ENCODE results near the gene PRCD. TPM values are rescaled to one million over a fixed set of nuclear protein-coding genes. Genes with fewer than 3 reads are reported as not detected.

Gene PRCD
- total and polyA plus RNA-seq, 5 experiments from 2014 or later = 4.0 to 11.4 (median 5.3) TPM

DNA sequence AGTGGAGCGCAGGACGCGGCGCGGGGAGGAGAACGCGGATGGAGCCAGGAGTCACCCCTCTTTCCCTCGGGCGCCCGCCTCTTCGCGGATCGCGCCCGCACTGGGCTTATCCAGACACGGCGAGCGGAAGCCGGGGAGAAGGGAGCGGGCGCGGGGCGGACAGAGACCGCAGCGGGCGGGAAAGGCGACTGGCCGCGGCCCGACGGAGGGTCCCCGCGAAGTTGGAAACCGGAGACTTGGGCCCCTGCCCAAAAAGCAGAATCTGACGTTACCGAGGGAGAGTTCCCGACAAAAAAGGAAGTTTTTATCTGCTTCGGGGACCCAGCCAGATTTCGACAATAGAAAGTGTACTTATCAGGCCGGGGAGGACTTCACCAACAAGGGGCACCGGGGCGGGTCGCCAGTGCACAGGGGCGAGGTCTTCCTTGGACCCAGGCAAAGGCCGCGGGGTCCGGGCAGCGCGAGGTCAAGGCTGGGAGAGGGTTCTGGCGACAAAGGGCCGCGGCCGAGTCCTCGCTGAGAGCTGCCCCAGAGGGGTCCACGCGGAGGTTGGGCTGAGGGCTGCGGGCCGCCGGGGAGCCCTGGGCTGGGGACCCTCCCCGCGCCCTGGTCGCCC, 45.3 kb downstream of the PRCD start:
- Mint-ChIP-seq H3K36me3 (peaks cover 2 to 9% (median 7%) of the 10 kb centered on the region in 3 donors), H3K4me1 (peaks cover 3 to 17% (median 12%) of the 10 kb centered on the region in 4 donors), H3K27ac (no peak overlapping the region), H3K27me3 (peaks cover 30 to 48% (median 37%) of the 10 kb centered on the region in 5 donors), H3K4me3 (peak overlapping the region; percentile 45 to 78 (median 71)), H3K9me3 (peaks cover 0 to 8% (median 2%) of the 10 kb centered on the region in 9 donors)
- DNase-seq (peak in 1 of 10 donors; percentile 25), ATAC-seq (peak; percentile 24 to 35)
- POLR2A ChIA-PET = interaction anchor here (1.1 kb wide), 1 partner anchor 27 kb away, joined by 4 read pairs; no protein-coding TSS in a partner anchor

DNA sequence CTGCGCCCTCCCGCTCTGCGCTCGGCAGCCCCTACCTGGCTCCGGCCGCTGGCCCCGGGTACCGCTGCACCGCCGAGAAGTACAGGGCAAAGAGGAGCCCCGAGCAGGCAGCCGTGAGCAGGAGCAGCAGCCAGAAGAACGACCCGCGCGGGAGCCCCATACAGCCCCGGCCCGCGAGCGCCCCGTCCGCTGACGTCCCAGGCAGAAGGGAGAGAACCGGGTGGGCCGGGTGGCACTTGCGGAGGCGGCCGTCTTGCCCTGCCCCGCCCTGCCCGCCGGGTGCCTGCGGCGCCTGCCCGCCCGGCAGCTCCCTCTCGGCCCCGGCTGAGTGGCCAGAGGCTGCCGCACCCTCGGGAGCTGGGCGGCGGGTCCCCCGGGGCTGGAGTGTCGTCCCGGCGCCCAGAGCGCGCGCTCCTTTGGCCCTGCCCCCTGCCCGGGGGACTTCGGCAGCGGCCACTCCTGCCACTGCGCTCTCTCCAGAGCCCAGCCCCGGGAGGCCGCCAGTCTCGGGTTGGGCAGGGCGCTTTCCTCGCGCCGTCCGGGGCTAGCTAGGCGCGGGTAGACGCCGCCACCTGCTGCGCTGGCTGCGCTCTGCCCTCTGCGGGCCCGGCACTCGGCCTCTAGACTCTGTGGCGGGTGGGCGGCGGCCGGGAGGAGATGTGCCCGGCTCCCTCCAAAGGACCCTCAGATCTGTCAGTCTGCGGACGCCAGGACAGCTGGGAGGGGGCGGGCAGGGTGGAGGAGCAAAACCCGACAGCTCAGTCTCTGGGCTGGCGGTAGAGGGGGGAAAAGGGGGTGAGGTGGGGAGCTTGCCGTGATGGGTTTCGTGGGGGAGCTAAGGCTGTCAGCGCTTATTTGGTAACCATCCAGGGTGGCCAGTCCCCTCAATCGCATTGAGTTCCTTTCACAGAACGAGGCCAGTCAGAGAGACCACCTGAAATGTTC, 46.1 kb downstream of the PRCD start, which contains the start of gene ST6GALNAC2:
TSS of gene ST6GALNAC2 (minus strand) at position 212 of the 945 bp plus-strand sequence. CDS start at position 160, 52 bp downstream.
- peak; percentile 77 to 79 for ATAC-seq
- Mint-ChIP-seq H3K27me3 (peaks cover 30 to 52% (median 39%) of the 10 kb centered on the region in 5 donors), H3K36me3 (peaks cover 2 to 9% (median 7%) of the 10 kb centered on the region in 3 donors), H3K4me1 (peaks cover 3 to 17% (median 12%) of the 10 kb centered on the region in 4 donors), H3K4me3 (peak within 1 kb of the TSS; percentile 45 to 78 (median 71)), H3K9me3 (peaks cover 0 to 8% (median 2%) of the 10 kb centered on the region in 9 donors), H3K27ac (peak within 1 kb of the TSS in 1 of 10 donors; percentile 57)
- POLR2A ChIA-PET = interaction anchor here (0.6 to 0.8 kb wide), 2 partner anchors 85 to 499 kb away, joined by 3 to 4 read pairs; no protein-coding TSS in a partner anchor
- DNase-seq = peak in 6 of 10 donors; percentile 21 to 32 (median 28)

DNA sequence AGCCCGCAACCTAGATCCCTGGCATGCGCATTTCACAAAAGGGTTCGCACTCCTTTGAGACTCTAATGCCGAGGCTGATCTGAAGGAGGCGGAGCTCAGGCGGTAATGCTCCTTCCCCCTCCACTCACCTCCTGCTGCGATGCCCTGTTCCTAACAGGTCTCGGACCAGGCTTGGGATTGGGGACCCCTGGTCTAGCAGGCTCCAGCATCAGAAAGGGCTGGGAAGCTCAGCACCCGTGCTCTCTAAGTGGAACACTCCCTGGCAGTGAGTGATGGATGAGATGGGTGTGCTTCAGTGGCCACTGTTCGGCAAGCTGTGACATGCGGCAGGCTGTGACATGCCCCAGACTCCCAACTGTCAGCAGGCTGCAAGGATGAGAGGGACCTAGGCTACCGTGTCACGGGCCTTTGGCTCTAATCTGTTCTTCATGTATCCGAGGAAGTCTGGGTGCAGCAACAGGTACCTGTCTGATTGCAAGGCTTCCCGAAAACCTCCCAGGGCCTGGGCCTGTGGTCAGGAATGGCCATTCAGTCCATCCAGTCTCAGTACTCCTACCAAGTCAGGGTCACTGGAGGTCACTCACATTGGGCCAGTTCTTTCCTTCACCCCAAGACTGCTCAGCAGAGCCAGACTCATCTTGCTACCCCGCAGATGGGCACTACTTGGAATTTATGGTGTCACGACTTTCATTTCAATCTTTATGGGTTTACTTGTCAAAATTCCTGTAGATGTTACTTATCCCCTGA, 47.1 kb downstream of the PRCD start:
- peaks cover 3 to 17% (median 12%) of the 10 kb centered on the region in 4 donors for H3K4me1 Mint-ChIP-seq
- POLR2A ChIA-PET = no interaction called here
- DNase-seq = no peak
- peaks cover 0 to 8% (median 2%) of the 10 kb centered on the region in 9 donors for H3K9me3 Mint-ChIP-seq
- peak overlapping the region in 9 of 10 donors; percentile 33 to 75 (median 54) for H3K4me3 Mint-ChIP-seq
- no peak for ATAC-seq
- peaks cover 2 to 9% (median 7%) of the 10 kb centered on the region in 3 donors for H3K36me3 Mint-ChIP-seq
- peaks cover 31 to 53% (median 39%) of the 10 kb centered on the region in 5 donors for H3K27me3 Mint-ChIP-seq
- H3K27ac Mint-ChIP-seq = peak overlapping the region in 1 of 10 donors; percentile 61

DNA sequence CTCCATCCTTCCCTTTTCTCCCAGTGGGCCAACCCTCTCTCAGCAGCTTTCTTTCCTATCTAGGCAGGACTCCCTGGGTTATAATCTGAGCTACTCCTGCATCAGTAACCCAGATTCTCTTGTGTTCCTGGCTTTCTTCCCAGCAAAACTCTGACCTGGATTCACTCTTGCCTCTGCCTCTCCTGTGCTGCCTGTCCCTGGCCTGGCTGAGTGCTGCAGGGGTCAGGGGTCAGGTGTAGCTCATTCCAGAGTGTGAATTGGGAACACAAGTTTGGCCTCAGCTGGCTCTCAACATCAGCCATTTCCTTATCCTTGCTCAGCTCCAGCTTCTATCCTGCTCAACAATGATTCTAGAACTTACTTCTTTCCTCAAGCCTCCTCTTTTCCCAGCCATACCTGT, 48.3 kb downstream of the PRCD start:
- H3K4me3 Mint-ChIP-seq = peak overlapping the region in 5 of 10 donors; percentile 1 to 37 (median 19)
- POLR2A ChIA-PET = interaction anchor here (0.5 to 0.7 kb wide), 2 partner anchors 16 to 780 kb away, joined by 4 read pairs; no protein-coding TSS in a partner anchor
- ATAC-seq = no peak

DNA sequence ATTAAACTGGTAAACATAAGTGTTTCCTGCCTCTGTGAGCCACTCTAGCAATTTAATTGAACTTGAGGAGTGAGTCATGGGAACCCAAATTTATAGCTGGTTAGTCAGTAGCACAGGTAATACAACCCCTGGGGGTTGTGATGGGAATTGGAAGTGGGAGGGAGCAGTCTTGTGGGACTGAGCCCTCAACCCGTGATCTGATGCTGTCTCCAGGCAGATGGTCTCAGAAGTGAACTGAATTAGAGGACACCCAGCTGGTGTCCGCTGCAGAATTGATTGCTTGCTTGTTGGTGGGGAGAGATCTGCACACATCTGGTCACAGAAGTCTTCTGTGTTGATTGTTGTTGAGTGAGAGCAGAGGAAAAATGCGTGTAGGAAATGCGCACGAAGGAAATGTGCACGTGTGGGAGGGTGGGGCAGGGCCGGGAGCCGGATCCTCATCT, 53.6 kb downstream of the PRCD start:
- H3K4me1 Mint-ChIP-seq = peaks cover 0 to 3% (median 0%) of the 10 kb centered on the region in 4 donors
- ATAC-seq = no peak
- no peak for DNase-seq
- H3K36me3 Mint-ChIP-seq = peaks cover 0 to 7% (median 4%) of the 10 kb centered on the region in 3 donors
- POLR2A ChIA-PET = no interaction called here
- peaks cover 16 to 36% (median 25%) of the 10 kb centered on the region in 5 donors for H3K27me3 Mint-ChIP-seq
- H3K27ac Mint-ChIP-seq = no peak overlapping the region
- no peak overlapping the region for H3K4me3 Mint-ChIP-seq
- H3K9me3 Mint-ChIP-seq = peaks cover 0 to 7% (median 2%) of the 10 kb centered on the region in 9 donors

More for the DNA sequence above, 48.3 kb downstream of the PRCD start:
- no peak overlapping the region for H3K27ac Mint-ChIP-seq
- peaks cover 0 to 8% (median 2%) of the 10 kb centered on the region in 9 donors for H3K9me3 Mint-ChIP-seq
- DNase-seq = no peak
- H3K4me1 Mint-ChIP-seq = peaks cover 3 to 17% (median 12%) of the 10 kb centered on the region in 4 donors
- H3K36me3 Mint-ChIP-seq = peaks cover 2 to 9% (median 7%) of the 10 kb centered on the region in 3 donors
- H3K27me3 Mint-ChIP-seq = peaks cover 29 to 54% (median 41%) of the 10 kb centered on the region in 5 donors

DNA sequence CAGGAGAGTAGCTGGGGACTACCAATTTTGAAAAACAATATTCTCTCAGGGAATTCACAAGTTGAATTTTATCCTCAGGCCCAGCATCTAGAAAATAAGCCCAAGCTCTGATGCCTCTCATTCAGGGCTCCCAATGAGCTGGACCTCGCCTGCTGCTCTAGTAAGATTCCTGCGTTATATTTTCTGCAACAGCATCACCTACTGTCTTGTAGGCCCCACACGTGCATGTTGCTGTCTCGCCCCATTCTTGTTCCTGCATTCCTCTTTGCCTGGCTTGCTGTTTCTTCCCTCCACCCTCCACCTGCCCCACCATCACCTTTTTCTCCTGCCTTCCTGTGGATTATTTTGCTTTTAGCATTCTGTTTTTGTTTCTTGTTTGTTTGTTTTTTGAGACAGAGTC, 54.1 kb downstream of the PRCD start:
- Mint-ChIP-seq H3K9me3 (peaks cover 0 to 5% (median 0%) of the 10 kb centered on the region in 9 donors), H3K27me3 (peaks cover 12 to 31% (median 20%) of the 10 kb centered on the region in 5 donors), H3K4me3 (no peak overlapping the region), H3K27ac (no peak overlapping the region), H3K4me1 (peaks cover 0 to 3% (median 0%) of the 10 kb centered on the region in 4 donors), H3K36me3 (peaks cover 0 to 5% (median 0%) of the 10 kb centered on the region in 3 donors)
- ATAC-seq = no peak
- DNase-seq = no peak
- POLR2A ChIA-PET = no interaction called here

DNA sequence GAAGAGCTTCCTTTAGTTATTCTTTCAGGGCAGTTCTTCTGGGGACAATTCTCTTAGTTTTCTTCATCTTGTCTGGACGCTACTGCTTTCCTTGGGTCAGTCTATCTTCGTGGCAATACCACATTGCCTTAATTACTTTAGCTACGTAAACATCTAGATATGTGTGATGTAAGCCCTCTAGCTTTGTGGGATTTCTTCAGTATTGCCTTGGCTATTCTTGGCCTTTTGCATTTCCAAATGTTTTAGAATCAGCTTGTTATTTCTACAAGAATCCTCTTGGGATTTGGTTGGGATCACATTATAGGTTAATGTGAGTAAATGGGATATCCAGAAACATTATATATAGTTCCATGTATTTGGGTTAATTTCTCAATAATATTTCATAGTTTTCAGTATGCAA, 54.8 kb downstream of the PRCD start:
- H3K27ac Mint-ChIP-seq = no peak overlapping the region
- H3K36me3 Mint-ChIP-seq = no peaks in the 10 kb centered on the region
- no peak overlapping the region for H3K4me3 Mint-ChIP-seq
- POLR2A ChIA-PET = no interaction called here
- ATAC-seq (no peak), DNase-seq (no peak)
- H3K4me1 Mint-ChIP-seq = peaks cover 0 to 3% (median 0%) of the 10 kb centered on the region in 4 donors
- H3K9me3 Mint-ChIP-seq = no peaks in the 10 kb centered on the region
- peaks cover 7 to 24% (median 16%) of the 10 kb centered on the region in 5 donors for H3K27me3 Mint-ChIP-seq

Other genes starting within 250 kb of the PRCD start
- 1 to 10 TPM; 6.5 to 8.3 TPM for gene QRICH2, start 231.8 kb upstream of the PRCD start, total RNA-seq
- under 1 TPM; 0.13 to 0.59 (median 0.23) TPM for gene QRICH2, start 231.8 kb upstream of the PRCD start, polyA plus RNA-seq
- 10 to 100 TPM; 42.5 to 44.7 TPM for gene PRPSAP1, start 186.1 kb upstream of the PRCD start, total RNA-seq
- 10 to 100 TPM; 37.9 to 62.9 (median 54.7) TPM for gene PRPSAP1, start 186.1 kb upstream of the PRCD start, polyA plus RNA-seq
- under 1 TPM; 0.85 to 0.91 TPM for gene SPHK1, start 155.4 kb upstream of the PRCD start, total RNA-seq
- under 1 TPM in 2 of 3 donors, not detected in 1; 0.31 to 0.37 TPM for gene SPHK1, start 155.4 kb upstream of the PRCD start, polyA plus RNA-seq
- gene UBE2O, start 86.9 kb upstream of the PRCD start, total RNA-seq = 10 to 100 TPM; 49.7 to 50.4 TPM
- 10 to 100 TPM in 2 of 3 donors, 1 to 10 TPM in 1; 8.8 to 14.4 (median 10.6) TPM for gene UBE2O, start 86.9 kb upstream of the PRCD start, polyA plus RNA-seq
- gene AANAT, start 72.4 kb upstream of the PRCD start, total RNA-seq = not detected
- gene AANAT, start 72.4 kb upstream of the PRCD start, polyA plus RNA-seq = not detected
- 10 to 100 TPM; 59.4 to 62.4 TPM for gene RHBDF2, start 38.6 kb upstream of the PRCD start, total RNA-seq
- gene RHBDF2, start 38.6 kb upstream of the PRCD start, polyA plus RNA-seq = 10 to 100 TPM in 1 of 3 donors, 1 to 10 TPM in 2; 4.8 to 10.2 (median 6.2) TPM
- gene CYGB, start 2.3 kb upstream of the PRCD start, total RNA-seq = 1 to 10 TPM in 1 of 2 experiments, under 1 TPM in 1; 0.52 to 2.1 TPM
- gene CYGB, start 2.3 kb upstream of the PRCD start, polyA plus RNA-seq = 1 to 10 TPM in 1 of 3 donors, under 1 TPM in 2; 0.40 to 1.0 (median 0.53) TPM
- gene ST6GALNAC2, start 45.8 kb downstream of the PRCD start, total RNA-seq = under 1 TPM in 1 of 2 experiments, not detected in 1; 0.44 TPM
- 1 to 10 TPM in 1 of 3 donors, not detected in 2; 1.1 TPM for gene ST6GALNAC2, start 45.8 kb downstream of the PRCD start, polyA plus RNA-seq
- gene ST6GALNAC1, start 103.7 kb downstream of the PRCD start, total RNA-seq = not detected
- under 1 TPM in 2 of 3 donors, not detected in 1; 0.07 to 0.52 TPM for gene ST6GALNAC1, start 103.7 kb downstream of the PRCD start, polyA plus RNA-seq
- gene MXRA7, start 170.9 kb downstream of the PRCD start, total RNA-seq = 10 to 100 TPM; 13.9 to 16.3 TPM
- 10 to 100 TPM in 1 of 3 donors, 1 to 10 TPM in 2; 2.2 to 25.3 (median 5.4) TPM for gene MXRA7, start 170.9 kb downstream of the PRCD start, polyA plus RNA-seq
- gene JMJD6, start 186.6 kb downstream of the PRCD start, total RNA-seq = 10 to 100 TPM; 36.6 to 37.8 TPM
- gene JMJD6, start 186.6 kb downstream of the PRCD start, polyA plus RNA-seq = 10 to 100 TPM; 10.2 to 34.2 (median 14.4) TPM
- 10 to 100 TPM; 86.2 to 86.9 TPM for gene METTL23, start 186.8 kb downstream of the PRCD start, total RNA-seq
- 100 to 1,000 TPM; 140 to 154 (median 146) TPM for gene METTL23, start 186.8 kb downstream of the PRCD start, polyA plus RNA-seq
- gene SRSF2, start 197.3 kb downstream of the PRCD start, total RNA-seq = 100 to 1,000 TPM; 358 to 377 TPM
- gene SRSF2, start 197.3 kb downstream of the PRCD start, polyA plus RNA-seq = 100 to 1,000 TPM; 101 to 106 (median 105) TPM
- 10 to 100 TPM; 28.2 to 30.4 TPM for gene MFSD11, start 198.1 kb downstream of the PRCD start, total RNA-seq
- 10 to 100 TPM; 18.1 to 23.6 (median 18.9) TPM for gene MFSD11, start 198.1 kb downstream of the PRCD start, polyA plus RNA-seq